HepG2 (cell line): ENCODE measurements around the gene UMOD. TPM values are rescaled to one million over a fixed set of nuclear protein-coding genes. Genes with fewer than 3 reads are reported as not detected.

Experiments
- ASH2L ChIP-seq: fragments of 300-600, 200-600 bp; sonication (generic); IDR thresholded peaks from 2 replicates; pipeline ENCODE4 v1.7.0; 2017; ENCODE audit warnings: low read depth, mild to moderate bottlenecking, moderate library complexity, mixed read lengths, low read length; ENCODE audit not compliant: insufficient read length
- CHCHD3 ChIP-seq: sonication (generic); formaldehyde crosslinking; IDR thresholded peaks from 2 replicates; pipeline ENCODE4 v1.8.0; 2022; ENCODE audit warnings: mild to moderate bottlenecking, missing genetic modification reagents, moderate library complexity
- GMEB1 ChIP-seq: sonication (generic); formaldehyde crosslinking; IDR thresholded peaks from 2 replicates; pipeline ENCODE4 v1.5.1; 2020; ENCODE audit warnings: missing genetic modification reagents, mild to moderate bottlenecking, borderline replicate concordance
- HNRNPL ChIP-seq: fragments of 200-400 bp; formaldehyde crosslinking; IDR thresholded peaks from 2 replicates; pipeline ENCODE4 v1.6.1; 2017; ENCODE audit warnings: mild to moderate bottlenecking, low read depth, low read length
- ISL2 ChIP-seq: sonication (generic); formaldehyde crosslinking; IDR thresholded peaks from 2 replicates; pipeline ENCODE4 v1.5.0; 2020; ENCODE audit warnings: missing genetic modification reagents
- NCOA1 ChIP-seq: sonication (generic); formaldehyde crosslinking; IDR thresholded peaks from 2 replicates; pipeline ENCODE4 v1.9.0; 2021; ENCODE audit warnings: missing genetic modification reagents
- NFKB2 ChIP-seq: sonication (generic); formaldehyde crosslinking; IDR thresholded peaks from 2 replicates; pipeline ENCODE4 v1.4.0; 2020; ENCODE audit warnings: missing genetic modification reagents, borderline replicate concordance
- SP4 ChIP-seq: sonication (generic); formaldehyde crosslinking; IDR thresholded peaks from 2 replicates; pipeline ENCODE4 v1.8.1; 2023; ENCODE audit warnings: mild to moderate bottlenecking, missing genetic modification reagents
- THAP7 ChIP-seq: sonication (generic); formaldehyde crosslinking; IDR thresholded peaks from 2 replicates; pipeline ENCODE4 v1.8.1; 2023; ENCODE audit warnings: mild to moderate bottlenecking, missing genetic modification reagents
- TP53 ChIP-seq: sonication (generic); formaldehyde crosslinking; conservative IDR thresholded peaks from 2 replicates; pipeline ENCODE4 v1.4.0; 2020; ENCODE audit warnings: missing genetic modification reagents
- ZNF292 ChIP-seq: sonication (generic); formaldehyde crosslinking; IDR thresholded peaks from 2 replicates; pipeline ENCODE4 v1.8.1; 2022; ENCODE audit warnings: mild to moderate bottlenecking, low read depth, missing genetic modification reagents, borderline replicate concordance
- ZNF709 ChIP-seq: sonication (generic); formaldehyde crosslinking; IDR thresholded peaks from 2 replicates; pipeline ENCODE4 v1.5.0; 2020; ENCODE audit warnings: mild to moderate bottlenecking, missing genetic modification reagents
- polyA plus RNA-seq, 8 experiments: library from polyadenylated mRNA; depleted of rRNA in 3 of 8; stranded (reverse) in 7 of 8; unstranded in 1 of 8; fragments of >200 nt; fragmentation: Illumina TruSeq in 4 of 8; extraction: Trizol in 4 of 8; gene quantifications; 2 replicates each; pipeline versions ENCODE4 v1.2.1 to v1.2.3, GENCODE V29; 2011 to 2016; ENCODE audit warnings: low read depth in 4 of 8, missing spikeins in 1 of 8, mixed read lengths in 1 of 8; ENCODE audit not compliant: insufficient read depth in 1 of 8
- total RNA-seq, 5 experiments: library from RNA; depleted of rRNA; stranded (reverse); fragments of >200 nt; fragmentation: Illumina TruSeq; extraction: Trizol; gene quantifications; 2 replicates each; pipeline ENCODE4 v1.2.3, GENCODE V29; 2016; ENCODE audit warnings: low read depth in 1 of 5
- TF ChIP-seq, protein P1 (sequence below): sonication (generic); formaldehyde crosslinking; IDR thresholded peaks from 2 replicates; pipeline ENCODE4 v1.9.0; 2021; ENCODE audit warnings: mild to moderate bottlenecking, missing genetic modification reagents
- TF ChIP-seq, protein P2 (sequence below): IDR thresholded peaks from 2 replicates; pipeline ENCODE4 v1.6.1; 2016; ENCODE audit warnings: low read depth, borderline replicate concordance

Gene UMOD
- total and polyA plus RNA-seq, 2 of the 13 experiments (the other 11 are each of a cell fraction or from before 2014, with no cell fraction given): not detected

DNA sequence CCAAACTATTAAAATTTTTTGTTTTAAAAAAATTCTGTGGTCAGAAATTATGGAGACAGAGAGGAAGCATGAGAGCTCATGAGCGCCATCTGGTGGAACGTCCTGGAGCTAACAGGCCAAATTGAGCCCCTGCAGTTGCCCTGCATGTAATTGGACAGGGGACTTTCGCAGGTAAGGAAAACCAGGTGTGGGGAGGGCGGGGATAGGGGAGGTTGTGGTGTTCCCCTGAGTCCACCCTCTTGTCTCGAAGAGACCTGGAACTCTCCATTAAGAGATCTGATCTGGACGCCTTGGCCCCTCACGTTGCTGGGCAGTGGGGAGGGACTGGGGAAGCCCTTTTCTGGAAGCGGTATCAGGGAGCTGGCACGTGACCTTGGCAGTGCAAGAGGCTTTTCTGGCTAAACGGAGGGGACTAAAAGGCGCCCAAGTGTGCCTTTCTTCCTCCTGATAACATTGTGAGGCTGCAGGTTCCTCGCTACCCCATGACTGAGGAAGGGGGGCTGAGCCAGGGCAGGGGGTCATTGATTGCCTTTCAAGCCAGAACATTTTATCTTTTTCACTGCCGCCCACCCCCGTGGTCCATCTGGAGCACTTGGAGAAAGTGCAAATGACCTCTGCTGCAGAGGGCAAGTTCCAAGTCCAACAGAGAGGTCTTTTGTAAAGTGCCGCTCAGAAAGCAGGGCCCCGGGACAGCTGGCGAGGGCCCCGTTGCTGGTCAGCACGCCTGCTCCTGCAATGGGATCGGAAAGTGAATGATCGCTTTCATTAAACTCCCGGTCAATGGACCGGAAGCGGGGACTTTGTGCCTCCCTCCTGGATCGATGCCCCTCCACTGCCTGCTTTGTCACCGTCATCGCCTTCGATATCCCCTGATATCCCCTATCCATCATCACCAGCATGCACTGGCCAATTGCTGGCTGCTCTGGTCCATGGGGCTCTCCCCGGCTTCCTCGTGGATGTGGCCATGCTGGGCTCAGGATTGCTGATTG, 33.6 kb upstream of the UMOD start (continued):
- TF ChIP-seq TP53 (0 out of 2 replicates have a peak, but pooled peaks have one; percentile 29), ZNF709 (CRISPR knock-in tag) (peak; percentile 87; the same call in 1 of the 2 replicates), HNRNPL (peak; percentile 62; the same call in 1 of the 2 replicates), CHCHD3 (CRISPR knock-in tag) (0 out of 2 replicates have a peak, but pooled peaks have one; percentile 17), THAP7 (no peak; the same call in 1 of the 2 replicates), ZNF292 (CRISPR knock-in tag) (peak; percentile 88; the same call in 1 of the 2 replicates), GMEB1 (CRISPR knock-in tag) (peak; percentile 69; the same call in 1 of the 2 replicates), ISL2 (CRISPR knock-in tag) (peak; percentile 31), NCOA1 (CRISPR knock-in tag) (peak; percentile 65; the same call in 1 of the 2 replicates), SP4 (CRISPR knock-in tag) (peak; percentile 9; the same call in 1 of the 2 replicates), NFKB2 (CRISPR knock-in tag) (peak; percentile 77; the same call in 1 of the 2 replicates), ASH2L (peak; percentile 47)
- TF ChIP-seq, protein P1, sequence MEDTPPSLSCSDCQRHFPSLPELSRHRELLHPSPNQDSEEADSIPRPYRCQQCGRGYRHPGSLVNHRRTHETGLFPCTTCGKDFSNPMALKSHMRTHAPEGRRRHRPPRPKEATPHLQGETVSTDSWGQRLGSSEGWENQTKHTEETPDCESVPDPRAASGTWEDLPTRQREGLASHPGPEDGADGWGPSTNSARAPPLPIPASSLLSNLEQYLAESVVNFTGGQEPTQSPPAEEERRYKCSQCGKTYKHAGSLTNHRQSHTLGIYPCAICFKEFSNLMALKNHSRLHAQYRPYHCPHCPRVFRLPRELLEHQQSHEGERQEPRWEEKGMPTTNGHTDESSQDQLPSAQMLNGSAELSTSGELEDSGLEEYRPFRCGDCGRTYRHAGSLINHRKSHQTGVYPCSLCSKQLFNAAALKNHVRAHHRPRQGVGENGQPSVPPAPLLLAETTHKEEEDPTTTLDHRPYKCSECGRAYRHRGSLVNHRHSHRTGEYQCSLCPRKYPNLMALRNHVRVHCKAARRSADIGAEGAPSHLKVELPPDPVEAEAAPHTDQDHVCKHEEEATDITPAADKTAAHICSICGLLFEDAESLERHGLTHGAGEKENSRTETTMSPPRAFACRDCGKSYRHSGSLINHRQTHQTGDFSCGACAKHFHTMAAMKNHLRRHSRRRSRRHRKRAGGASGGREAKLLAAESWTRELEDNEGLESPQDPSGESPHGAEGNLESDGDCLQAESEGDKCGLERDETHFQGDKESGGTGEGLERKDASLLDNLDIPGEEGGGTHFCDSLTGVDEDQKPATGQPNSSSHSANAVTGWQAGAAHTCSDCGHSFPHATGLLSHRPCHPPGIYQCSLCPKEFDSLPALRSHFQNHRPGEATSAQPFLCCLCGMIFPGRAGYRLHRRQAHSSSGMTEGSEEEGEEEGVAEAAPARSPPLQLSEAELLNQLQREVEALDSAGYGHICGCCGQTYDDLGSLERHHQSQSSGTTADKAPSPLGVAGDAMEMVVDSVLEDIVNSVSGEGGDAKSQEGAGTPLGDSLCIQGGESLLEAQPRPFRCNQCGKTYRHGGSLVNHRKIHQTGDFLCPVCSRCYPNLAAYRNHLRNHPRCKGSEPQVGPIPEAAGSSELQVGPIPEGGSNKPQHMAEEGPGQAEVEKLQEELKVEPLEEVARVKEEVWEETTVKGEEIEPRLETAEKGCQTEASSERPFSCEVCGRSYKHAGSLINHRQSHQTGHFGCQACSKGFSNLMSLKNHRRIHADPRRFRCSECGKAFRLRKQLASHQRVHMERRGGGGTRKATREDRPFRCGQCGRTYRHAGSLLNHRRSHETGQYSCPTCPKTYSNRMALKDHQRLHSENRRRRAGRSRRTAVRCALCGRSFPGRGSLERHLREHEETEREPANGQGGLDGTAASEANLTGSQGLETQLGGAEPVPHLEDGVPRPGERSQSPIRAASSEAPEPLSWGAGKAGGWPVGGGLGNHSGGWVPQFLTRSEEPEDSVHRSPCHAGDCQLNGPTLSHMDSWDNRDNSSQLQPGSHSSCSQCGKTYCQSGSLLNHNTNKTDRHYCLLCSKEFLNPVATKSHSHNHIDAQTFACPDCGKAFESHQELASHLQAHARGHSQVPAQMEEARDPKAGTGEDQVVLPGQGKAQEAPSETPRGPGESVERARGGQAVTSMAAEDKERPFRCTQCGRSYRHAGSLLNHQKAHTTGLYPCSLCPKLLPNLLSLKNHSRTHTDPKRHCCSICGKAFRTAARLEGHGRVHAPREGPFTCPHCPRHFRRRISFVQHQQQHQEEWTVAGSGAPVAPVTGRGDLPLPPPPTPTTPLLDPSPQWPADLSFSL (CRISPR knock-in tag): peak; percentile 44; the same call in 1 of the 2 replicates
- TF ChIP-seq, protein P2, sequence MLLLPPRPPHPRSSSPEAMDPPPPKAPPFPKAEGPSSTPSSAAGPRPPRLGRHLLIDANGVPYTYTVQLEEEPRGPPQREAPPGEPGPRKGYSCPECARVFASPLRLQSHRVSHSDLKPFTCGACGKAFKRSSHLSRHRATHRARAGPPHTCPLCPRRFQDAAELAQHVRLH (CRISPR knock-in tag): 0 out of 2 replicates have a peak, but pooled peaks have one; percentile 0
